Upper lobe of right lung (tissue), 1 donor: ENCODE measurements around the gene C1QL2. TPM values are rescaled to one million over a fixed set of nuclear protein-coding genes. Genes with fewer than 3 reads are reported as not detected.

ENCODE experiments used
- ATAC-seq: fragments of 200-7000 bp; cut with Tn5 transposase; one replicate; pipeline ENCODE4 v1.9.1; 2020; ENCODE audit warnings: mild to moderate bottlenecking, moderate library complexity
- DNase-seq: peaks from one replicate; pipeline ENCODE4 v3.0.0-alpha.2; 2020
- H3K27ac ChIP-seq: fragments of 200-600 bp; one replicate; pipeline ENCODE4 v1.8.0; 2022
- H3K27me3 ChIP-seq: fragments of 200-600 bp; one replicate; pipeline ENCODE4 v1.8.0; 2022; ENCODE audit warnings: mild to moderate bottlenecking
- H3K36me3 ChIP-seq: fragments of 200-600 bp; one replicate; pipeline ENCODE4 v1.8.0; 2022
- H3K4me1 ChIP-seq: fragments of 200-600 bp; one replicate; pipeline ENCODE4 v1.8.0; 2022
- H3K4me3 ChIP-seq: fragments of 200-600 bp; one replicate; pipeline ENCODE4 v1.8.0; 2022; ENCODE audit warnings: mild to moderate bottlenecking
- H3K9me3 ChIP-seq: fragments of 200-600 bp; one replicate; pipeline ENCODE4 v1.8.0; 2022
- intact Hi-C: fragments of 100-400 bp; cut with DNase I; formaldehyde crosslinking; loops from one replicate; pipeline ENCODE4 v1.11.0; 2022
- total RNA-seq: library from RNA; stranded (reverse); fragmentation: NEBNext Ultra II Directional; extraction: Animal tissue kit (Norgen Biotek cat#: 25700); gene quantifications from one replicate; pipeline ENCODE4 v1.2.1, GENCODE V29; 2021
- TF ChIP-seq, protein P1 (sequence below): fragments of 200-600 bp; IDR thresholded peaks from one replicate; pipeline ENCODE4 v1.8.0; 2022; ENCODE audit warnings: antibody characterized with exemption
- donor health status: DM: no; HTN: yes; CAD: no; lungs with severe emphysema.

Gene C1QL2
- total RNA-seq, 1 donor from 2014 or later: not detected

DNA sequence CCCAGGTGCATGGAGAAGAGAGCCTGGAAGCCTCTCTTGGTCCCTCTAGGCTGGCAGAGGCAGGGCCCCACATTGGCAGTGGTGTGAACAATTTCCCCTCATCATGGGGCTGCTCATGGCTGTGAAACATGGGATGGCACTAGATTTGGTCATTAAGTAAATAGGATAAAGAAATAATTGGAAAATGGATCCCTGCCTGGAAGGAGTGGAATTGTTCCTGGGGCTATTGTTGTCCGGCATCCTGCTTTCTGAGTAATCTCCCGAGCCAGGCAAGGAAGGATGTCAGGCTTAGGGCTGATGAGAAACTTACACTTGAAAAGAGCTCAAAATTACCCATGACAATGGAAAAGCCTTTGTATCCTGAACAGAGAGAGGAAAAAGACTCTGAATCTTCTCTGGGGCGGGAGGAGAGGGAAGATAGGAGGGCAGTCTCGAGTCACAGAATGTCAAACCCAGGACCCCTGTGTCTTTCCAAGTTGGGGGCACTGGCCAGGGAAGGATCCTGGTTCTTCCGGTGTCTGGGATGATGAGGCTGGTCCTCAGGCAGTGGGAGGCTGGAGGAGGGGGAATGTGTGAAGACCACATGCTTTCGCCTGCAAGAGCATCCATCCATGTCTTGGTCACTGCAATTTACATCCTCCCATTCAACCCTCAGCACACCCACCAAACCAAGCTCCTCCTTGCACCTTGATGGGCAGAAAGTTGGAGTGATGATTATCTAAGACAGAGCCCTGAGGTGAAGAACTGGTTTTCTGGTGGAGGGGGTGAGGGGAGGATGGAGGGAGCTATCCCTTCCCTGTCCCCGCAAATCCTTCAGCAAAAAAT lies 38.0 kb upstream of the C1QL2 start:
- Histone ChIP-seq H3K36me3 (no peaks in the 10 kb centered on the region), H3K4me1 (peaks cover 8% of the 10 kb centered on the region), H3K27me3 (no peaks in the 10 kb centered on the region), H3K9me3 (no peaks in the 10 kb centered on the region), H3K27ac (no peak overlapping the region), H3K4me3 (no peak overlapping the region)
- DNase-seq: no peak
- intact Hi-C loops: no loop called here
- TF ChIP-seq, protein P1, sequence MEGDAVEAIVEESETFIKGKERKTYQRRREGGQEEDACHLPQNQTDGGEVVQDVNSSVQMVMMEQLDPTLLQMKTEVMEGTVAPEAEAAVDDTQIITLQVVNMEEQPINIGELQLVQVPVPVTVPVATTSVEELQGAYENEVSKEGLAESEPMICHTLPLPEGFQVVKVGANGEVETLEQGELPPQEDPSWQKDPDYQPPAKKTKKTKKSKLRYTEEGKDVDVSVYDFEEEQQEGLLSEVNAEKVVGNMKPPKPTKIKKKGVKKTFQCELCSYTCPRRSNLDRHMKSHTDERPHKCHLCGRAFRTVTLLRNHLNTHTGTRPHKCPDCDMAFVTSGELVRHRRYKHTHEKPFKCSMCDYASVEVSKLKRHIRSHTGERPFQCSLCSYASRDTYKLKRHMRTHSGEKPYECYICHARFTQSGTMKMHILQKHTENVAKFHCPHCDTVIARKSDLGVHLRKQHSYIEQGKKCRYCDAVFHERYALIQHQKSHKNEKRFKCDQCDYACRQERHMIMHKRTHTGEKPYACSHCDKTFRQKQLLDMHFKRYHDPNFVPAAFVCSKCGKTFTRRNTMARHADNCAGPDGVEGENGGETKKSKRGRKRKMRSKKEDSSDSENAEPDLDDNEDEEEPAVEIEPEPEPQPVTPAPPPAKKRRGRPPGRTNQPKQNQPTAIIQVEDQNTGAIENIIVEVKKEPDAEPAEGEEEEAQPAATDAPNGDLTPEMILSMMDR: no peak
- no peak for ATAC-seq

DNA sequence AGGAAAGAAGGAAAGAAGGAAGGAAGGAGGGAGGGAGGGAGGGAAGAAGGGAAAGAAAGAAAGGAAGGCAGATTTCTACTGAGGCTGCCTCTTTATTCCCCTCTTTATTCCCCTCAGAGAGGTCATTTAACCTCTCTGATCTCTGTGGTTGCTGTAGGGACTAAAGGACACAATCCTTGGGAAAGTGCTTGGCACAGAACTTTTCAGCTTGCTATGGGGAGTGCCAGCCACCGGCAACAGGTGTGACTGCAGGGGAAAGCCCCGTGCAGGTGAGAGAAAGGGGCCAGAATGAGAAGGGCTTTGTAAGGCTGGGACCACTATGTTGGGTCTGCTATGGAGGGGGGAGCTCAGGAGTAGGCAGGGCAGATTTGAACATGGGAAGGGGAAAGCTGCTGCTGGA lies 37.3 kb upstream of the C1QL2 start:
- no peak overlapping the region for H3K27ac ChIP-seq
- DNase-seq: no peak
- H3K4me1 ChIP-seq: peaks cover 8% of the 10 kb centered on the region
- no peaks in the 10 kb centered on the region for H3K9me3 ChIP-seq
- no peaks in the 10 kb centered on the region for H3K36me3 ChIP-seq
- TF ChIP-seq, protein P1: no peak
- no peak for ATAC-seq
- H3K4me3 ChIP-seq: no peak overlapping the region
- intact Hi-C loops: no loop called here
- H3K27me3 ChIP-seq: no peaks in the 10 kb centered on the region

DNA sequence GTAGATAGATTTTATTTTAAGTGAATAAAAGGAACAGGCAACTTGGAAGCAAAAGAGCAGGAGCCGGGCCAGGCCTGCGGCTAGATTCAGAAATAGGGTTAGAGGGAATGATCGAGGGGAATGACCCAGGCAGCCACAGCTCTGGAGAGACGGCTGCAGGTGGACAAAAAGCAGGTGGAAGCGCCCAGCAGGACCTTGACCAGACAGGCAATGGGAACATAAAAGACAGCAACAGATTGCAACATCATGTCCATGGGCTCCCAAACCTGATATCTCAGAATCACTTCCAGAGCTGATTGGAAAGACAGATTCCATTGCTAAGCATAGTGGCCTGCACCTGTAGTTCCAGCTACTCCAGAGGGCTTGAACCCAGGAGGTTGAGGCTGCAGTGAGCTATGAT lies 36.5 kb upstream of the C1QL2 start:
- ATAC-seq: no peak

DNA sequence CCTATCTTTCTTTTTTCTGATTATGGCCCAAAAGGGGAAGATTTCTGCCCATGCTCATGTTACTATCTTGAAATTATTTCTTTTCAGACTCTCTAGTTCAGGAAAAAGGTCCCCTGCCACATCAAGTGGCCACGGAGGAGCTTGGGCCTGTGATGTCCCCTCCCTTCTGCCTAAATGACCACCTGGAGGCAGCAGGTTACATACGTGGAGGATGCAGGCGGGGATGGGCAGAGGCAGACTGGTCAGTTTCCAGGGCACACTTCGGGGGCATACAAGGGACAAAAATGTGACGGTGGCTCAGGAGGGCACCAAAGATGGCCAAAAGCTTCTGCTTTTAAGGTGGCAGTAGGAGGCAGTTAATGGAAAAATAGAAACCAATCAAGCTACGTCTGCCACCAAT lies 34.3 kb upstream of the C1QL2 start:
- ATAC-seq: no peak
- Histone ChIP-seq H3K36me3 (no peaks in the 10 kb centered on the region), H3K4me3 (no peak overlapping the region), H3K27me3 (no peaks in the 10 kb centered on the region), H3K27ac (no peak overlapping the region), H3K4me1 (peaks cover 2% of the 10 kb centered on the region), H3K9me3 (no peaks in the 10 kb centered on the region)
- DNase-seq: no peak
- TF ChIP-seq, protein P1: no peak
- intact Hi-C loops: no loop called here

More for the DNA sequence above, 36.5 kb upstream of the C1QL2 start:
- no peaks in the 10 kb centered on the region for H3K36me3 ChIP-seq
- H3K9me3 ChIP-seq: no peaks in the 10 kb centered on the region
- no peak overlapping the region for H3K27ac ChIP-seq
- intact Hi-C loops: no loop called here
- no peaks in the 10 kb centered on the region for H3K27me3 ChIP-seq
- no peak for DNase-seq
- TF ChIP-seq, protein P1: no peak
- H3K4me1 ChIP-seq: peaks cover 8% of the 10 kb centered on the region
- no peak overlapping the region for H3K4me3 ChIP-seq

DNA sequence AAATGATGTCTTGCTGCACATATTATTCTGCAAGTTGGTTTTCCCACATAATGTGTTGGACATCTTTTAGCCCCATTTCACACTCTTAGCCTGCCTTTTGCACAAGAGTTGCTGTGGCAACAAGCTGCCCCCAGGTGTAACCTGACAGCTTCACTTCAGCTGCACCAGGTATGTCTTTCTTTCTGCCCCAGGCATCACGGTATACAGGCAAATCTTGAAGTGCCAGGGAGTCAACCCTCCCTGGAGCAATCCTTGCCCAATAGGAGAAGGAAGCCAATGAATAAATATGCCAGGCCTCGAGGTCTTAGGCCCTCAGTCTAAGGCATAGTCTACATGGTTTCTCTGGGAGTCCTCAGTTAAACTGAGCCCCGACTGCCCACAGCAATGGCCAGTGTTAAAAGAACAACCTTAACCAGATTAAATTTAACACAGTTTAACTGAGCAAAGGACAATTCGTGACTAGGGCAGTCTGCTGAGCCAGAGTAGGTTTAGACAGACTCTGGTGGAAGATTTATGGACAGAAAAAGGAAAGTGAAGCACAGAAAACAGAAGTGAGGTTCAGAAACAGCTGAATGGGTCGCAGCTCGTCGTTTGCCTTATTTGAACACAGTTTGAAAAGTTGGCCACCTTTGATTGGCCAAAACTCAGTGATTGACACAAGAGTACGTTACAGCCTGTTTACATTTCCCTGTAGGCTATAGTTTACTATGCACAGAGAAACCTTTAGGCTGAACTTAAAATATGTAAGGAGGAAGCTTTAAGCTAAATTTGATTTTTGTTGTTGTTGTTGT lies 32.0 kb upstream of the C1QL2 start:
- Histone ChIP-seq H3K9me3 (no peaks in the 10 kb centered on the region), H3K4me1 (no peaks in the 10 kb centered on the region), H3K27ac (no peak overlapping the region), H3K36me3 (no peaks in the 10 kb centered on the region), H3K4me3 (no peak overlapping the region), H3K27me3 (no peaks in the 10 kb centered on the region)
- TF ChIP-seq, protein P1: no peak
- DNase-seq (no peak), ATAC-seq (no peak)
- intact Hi-C loops: no loop called here
